Mesenchymal stem cell (in vitro differentiated cells and primary cell): Measurements from ENCODE around the gene ARL15.

ENCODE experiments used
- DNase-seq: peaks from one replicate; pipeline ENCODE4 v3.0.0-alpha.2; 2013
- H2AFZ ChIP-seq: one replicate; pipeline ENCODE4 v1.6.1; 2013; ENCODE audit warnings: low read depth, mild to moderate bottlenecking, control low read depth, inconsistent platforms, low read length, moderate library complexity
- H2AK5ac ChIP-seq: 2 replicates; pipeline ENCODE4 v1.6.1; 2013; ENCODE audit warnings: low read length, moderate library complexity, mild to moderate bottlenecking, inconsistent platforms; ENCODE audit not compliant: severe bottlenecking
- H2BK120ac ChIP-seq: one replicate; pipeline ENCODE4 v1.6.1; 2013; ENCODE audit warnings: low read depth, mild to moderate bottlenecking, inconsistent platforms, low read length, moderate library complexity
- H2BK12ac ChIP-seq, 2 experiments: one replicate each; pipeline ENCODE4 v1.6.1; 2013; ENCODE audit warnings: inconsistent platforms in 2 of 2, low read length in 2 of 2, mild to moderate bottlenecking in 2 of 2, moderate library complexity in 2 of 2, control low read depth in 1 of 2
- H2BK15ac ChIP-seq: one replicate; pipeline ENCODE4 v1.6.1; 2013; ENCODE audit warnings: mild to moderate bottlenecking, low read depth, inconsistent platforms; ENCODE audit not compliant: poor library complexity, severe bottlenecking
- H2BK5ac ChIP-seq: 2 replicates; pipeline ENCODE4 v1.6.1; 2013; ENCODE audit warnings: low read depth, mild to moderate bottlenecking, low read length, control low read depth, inconsistent platforms; ENCODE audit not compliant: poor library complexity, severe bottlenecking
- H3K14ac ChIP-seq, 2 experiments: one replicate each; pipeline ENCODE4 v1.6.1; 2013; ENCODE audit warnings: inconsistent platforms in 2 of 2, low read length in 2 of 2, control low read depth in 1 of 2, mild to moderate bottlenecking in 1 of 2, moderate library complexity in 1 of 2
- H3K18ac ChIP-seq, 2 experiments: one replicate each; pipeline ENCODE4 v1.6.1; 2013; ENCODE audit warnings: inconsistent platforms in 2 of 2, low read length in 2 of 2, control low read depth in 1 of 2, low read depth in 1 of 2, mild to moderate bottlenecking in 1 of 2
- H3K23ac ChIP-seq, 2 experiments: one replicate each; pipeline ENCODE4 v1.6.1; 2013; ENCODE audit warnings: inconsistent platforms in 2 of 2, low read length in 2 of 2, mild to moderate bottlenecking in 2 of 2, moderate library complexity in 2 of 2, control low read depth in 1 of 2
- H3K27ac ChIP-seq: 2 replicates; pipeline ENCODE4 v1.5.1; 2013; ENCODE audit warnings: mild to moderate bottlenecking, moderate library complexity, low read length, control low read depth, inconsistent platforms; ENCODE audit not compliant: poor library complexity, severe bottlenecking
- H3K27me3 ChIP-seq, 2 experiments: 2 replicates each; pipeline versions ENCODE4 v1.6.1 to v1.7.0; 2013; ENCODE audit warnings: low read length in 2 of 2, mild to moderate bottlenecking in 2 of 2, moderate library complexity in 2 of 2, control low read depth in 1 of 2, inconsistent platforms in 1 of 2; ENCODE audit not compliant: control insufficient read depth in 1 of 2, insufficient read depth in 1 of 2
- H3K36me3 ChIP-seq, 2 experiments: 2 replicates each; pipeline versions ENCODE4 v1.6.1 to v1.7.0; 2013; ENCODE audit warnings: low read length in 2 of 2, control low read depth in 1 of 2, inconsistent platforms in 1 of 2, low read depth in 1 of 2, mild to moderate bottlenecking in 1 of 2; ENCODE audit not compliant: insufficient read depth in 2 of 2, control insufficient read depth in 1 of 2
- H3K4ac ChIP-seq, 2 experiments: one replicate each; pipeline ENCODE4 v1.6.1; 2013; ENCODE audit warnings: inconsistent platforms in 2 of 2, low read length in 2 of 2, mild to moderate bottlenecking in 2 of 2, moderate library complexity in 2 of 2, control low read depth in 1 of 2, low read depth in 1 of 2
- H3K4me1 ChIP-seq: 2 replicates; pipeline ENCODE4 v1.6.1; 2013; ENCODE audit warnings: low read depth, low read length, control low read depth; ENCODE audit not compliant: control insufficient read depth, insufficient read depth
- H3K4me2 ChIP-seq: 2 replicates; pipeline ENCODE4 v1.6.1; 2013; ENCODE audit warnings: low read length, mild to moderate bottlenecking, inconsistent platforms; ENCODE audit not compliant: poor library complexity, severe bottlenecking
- H3K4me3 ChIP-seq, 2 experiments: 2 replicates each; pipeline versions ENCODE4 v1.5.1 to v1.7.0; 2013; ENCODE audit warnings: low read length in 2 of 2, mild to moderate bottlenecking in 2 of 2, control low read depth in 1 of 2, low read depth in 1 of 2; ENCODE audit not compliant: insufficient read depth in 1 of 2
- H3K79me1 ChIP-seq: replicated peaks from 2 replicates; pipeline ENCODE4 v1.6.1; 2013; ENCODE audit warnings: mild to moderate bottlenecking, control low read depth, low read length, inconsistent platforms; ENCODE audit not compliant: poor library complexity, severe bottlenecking
- H3K9ac ChIP-seq: 2 replicates; pipeline ENCODE4 v1.7.0; 2013; ENCODE audit warnings: mild to moderate bottlenecking, low read length, moderate library complexity
- H3K9me3 ChIP-seq: 2 replicates; pipeline ENCODE4 v1.7.0; 2013; ENCODE audit warnings: mild to moderate bottlenecking, low read length; ENCODE audit not compliant: control insufficient read depth
- H4K8ac ChIP-seq: one replicate; pipeline ENCODE4 v1.6.1; 2013; ENCODE audit warnings: inconsistent platforms, mild to moderate bottlenecking, low read length, moderate library complexity
- H4K91ac ChIP-seq: one replicate; pipeline ENCODE4 v1.6.1; 2013; ENCODE audit warnings: mild to moderate bottlenecking, low read length, inconsistent platforms
- WGBS: methylation state at CpG from one replicate; pipeline ENCODE4 v1.1.7; 2013; ENCODE audit warnings: mixed read lengths; 5-methylcytosine and 5-hydroxymethylcytosine counted together

Gene ARL15

GRCh38 chr5:54115735-54116403, 194.5 kb downstream of the ARL15 start:
- 96% methylated on average over 3 of the region's 3 CpGs for WGBS
- Histone ChIP-seq H2BK15ac (no peak overlapping the region), H3K4me1 (no peaks in the 10 kb centered on the region), H3K4me3 (no peak overlapping the region), H4K8ac (no peak overlapping the region), H4K91ac (no peak overlapping the region), H3K14ac (no peak overlapping the region), H2BK120ac (no peak overlapping the region), H3K9me3 (no peaks in the 10 kb centered on the region), H3K79me1 (no peaks in the 10 kb centered on the region), H2AFZ (no peak overlapping the region), H3K23ac (no peak overlapping the region), H2BK12ac (no peak overlapping the region), H3K4me2 (no peak overlapping the region), H3K27ac (no peak overlapping the region), H3K27me3 (no peaks in the 10 kb centered on the region), H3K4ac (no peak overlapping the region), H3K18ac (no peak overlapping the region), H2BK5ac (no peak overlapping the region), H2AK5ac (no peak overlapping the region), H3K9ac (no peak overlapping the region), H3K36me3 (no peaks in the 10 kb centered on the region)
- DNase-seq: no peak

- Histone ChIP-seq H2BK15ac (no peak overlapping the region), H3K27ac (no peak overlapping the region), H3K4me1 (no peaks in the 10 kb centered on the region), H4K8ac (no peak overlapping the region), H3K27me3 (no peaks in the 10 kb centered on the region), H4K91ac (no peak overlapping the region), H3K23ac (no peak overlapping the region), H2AFZ (no peak overlapping the region), H3K4me3 (no peak overlapping the region), H3K14ac (no peak overlapping the region), H2BK12ac (no peak overlapping the region), H3K18ac (no peak overlapping the region), H3K36me3 (no peaks in the 10 kb centered on the region), H3K4me2 (no peak overlapping the region), H2BK5ac (no peak overlapping the region), H2BK120ac (no peak overlapping the region), H3K9ac (no peak overlapping the region), H3K4ac (no peak overlapping the region), H3K9me3 (no peaks in the 10 kb centered on the region), H2AK5ac (no peak overlapping the region), H3K79me1 (no peaks in the 10 kb centered on the region)
- peak; percentile 24 for DNase-seq
- WGBS: 57% methylated on average over 3 of the region's 5 CpGs
These were observed 197.3 kb downstream of the ARL15 start for GRCh38 chr5:54113060-54113459.

GRCh38 chr5:54109626-54110330, 200.6 kb downstream of the ARL15 start:
- Histone ChIP-seq H2BK120ac (no peak overlapping the region), H2BK5ac (no peak overlapping the region), H3K14ac (no peak overlapping the region), H3K9ac (no peak overlapping the region), H2BK15ac (no peak overlapping the region), H4K8ac (no peak overlapping the region), H3K9me3 (no peaks in the 10 kb centered on the region), H3K23ac (no peak overlapping the region), H2AK5ac (no peak overlapping the region), H3K18ac (no peak overlapping the region), H3K4ac (no peak overlapping the region), H2BK12ac (no peak overlapping the region), H3K27ac (no peak overlapping the region), H3K4me3 (no peak overlapping the region), H3K4me1 (no peaks in the 10 kb centered on the region), H4K91ac (no peak overlapping the region), H3K4me2 (no peak overlapping the region), H3K36me3 (no peaks in the 10 kb centered on the region), H3K79me1 (no peaks in the 10 kb centered on the region), H2AFZ (no peak overlapping the region), H3K27me3 (no peaks in the 10 kb centered on the region)
- no peak for DNase-seq
- no CpG with 5 or more reads among the region's 1 CpG for WGBS

- Histone ChIP-seq H3K4me3 (no peak overlapping the region), H3K27me3 (no peaks in the 10 kb centered on the region), H2BK12ac (no peak overlapping the region), H2AFZ (no peak overlapping the region), H2BK120ac (no peak overlapping the region), H3K23ac (no peak overlapping the region), H3K4me1 (no peaks in the 10 kb centered on the region), H4K91ac (no peak overlapping the region), H3K9me3 (no peaks in the 10 kb centered on the region), H2AK5ac (no peak overlapping the region), H3K4me2 (no peak overlapping the region), H2BK15ac (no peak overlapping the region), H3K9ac (peak overlapping the region; percentile 16), H2BK5ac (no peak overlapping the region), H3K27ac (no peak overlapping the region), H3K4ac (no peak overlapping the region), H3K79me1 (no peaks in the 10 kb centered on the region), H4K8ac (no peak overlapping the region), H3K14ac (no peak overlapping the region), H3K36me3 (no peaks in the 10 kb centered on the region), H3K18ac (no peak overlapping the region)
- 100% methylated on average over 3 of the region's 3 CpGs for WGBS
- DNase-seq: no peak
These were observed 202.2 kb downstream of the ARL15 start for GRCh38 chr5:54108136-54108535.
